ENCODE data around the gene SPDYE1.
A peak's percentile ranks its signal among the peaks of the same experiment; 100 is the strongest.

GRCh38 chr7:44044315-44045225, 46.9 kb downstream of the SPDYE1 start, which contains the start of gene DBNL:
- TF ChIP-seq CTCF (IDR thresholded peaks at IDR 0.05) (no peak), POLR2A (IDR thresholded peaks at IDR 0.05) (peak in 3 of 4 donors; percentile 75 to 90 (median 87))
